ENCODE results near the gene UBE4B.
"Not testable (repeated sequence)": the region's sequence is repeated elsewhere in the genome, so short reads cannot be mapped to it uniquely, and the experiment has no call there.

The UBE4B gene

DNA sequence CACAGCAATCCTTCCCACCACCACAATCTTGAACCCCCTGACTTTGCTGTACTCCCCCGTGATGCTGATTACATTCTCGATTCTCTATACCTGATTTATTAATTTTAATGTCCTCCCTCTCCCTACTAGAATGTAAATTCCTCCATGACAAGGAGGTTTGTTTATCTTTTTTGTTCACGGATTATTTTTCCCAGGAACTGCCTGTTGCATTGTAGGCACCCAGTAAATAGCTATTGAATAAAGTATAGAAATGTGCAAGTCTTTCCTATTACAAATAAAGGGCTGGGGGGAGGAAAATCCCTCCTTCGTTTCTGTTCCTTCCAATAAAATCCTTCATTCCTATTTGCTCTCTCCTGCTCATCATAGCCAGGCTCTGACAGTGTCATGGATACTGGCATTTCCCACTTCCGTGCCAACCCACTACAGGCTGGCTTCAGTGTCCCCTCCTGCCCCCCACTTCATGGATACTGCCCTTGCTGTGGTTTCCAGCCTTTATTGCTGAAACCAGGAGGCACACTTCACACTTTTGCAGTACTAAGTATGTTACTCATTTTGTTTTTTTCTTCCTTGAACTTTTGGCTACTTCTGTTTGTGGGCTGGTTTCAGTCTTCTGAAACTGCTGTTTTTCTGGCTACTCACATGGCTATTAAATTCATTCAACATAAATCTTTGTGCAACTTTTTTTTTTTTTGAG, 185.1 kb downstream of the UBE4B start:
- DNase-seq (ENCODE audit: low read depth, low spot score) = no peak
- no peak overlapping the region for H3K27ac ChIP-seq (ENCODE audit: low read length)
- WGBS (ENCODE audit: insufficient coverage, insufficient read length) = no CpG with 5 or more reads among the region's 5 CpGs
- H3K9me3 ChIP-seq (ENCODE audit: control insufficient read depth, insufficient read depth, low read length) = no peaks in the 10 kb centered on the region
- H3K4me3 ChIP-seq (ENCODE audit: low read length) = no peak overlapping the region
- no peaks in the 10 kb centered on the region for H3K27me3 ChIP-seq (ENCODE audit: control insufficient read depth, insufficient read depth, low read length)
- no peaks in the 10 kb centered on the region for H3K36me3 ChIP-seq (ENCODE audit: control insufficient read depth, insufficient read depth, low read length)
- no peaks in the 10 kb centered on the region for H3K4me1 ChIP-seq (ENCODE audit: control insufficient read depth, insufficient read depth, low read length)

GRCh38 chr1:10220200-10220599, 187.4 kb downstream of the UBE4B start:
- no peak for DNase-seq (ENCODE audit: low read depth, low spot score)
- Histone ChIP-seq H3K4me3 (ENCODE audit: low read length) (no peak overlapping the region), H3K27me3 (ENCODE audit: control insufficient read depth, insufficient read depth, low read length) (no peaks in the 10 kb centered on the region), H3K36me3 (ENCODE audit: control insufficient read depth, insufficient read depth, low read length) (no peaks in the 10 kb centered on the region), H3K4me1 (ENCODE audit: control insufficient read depth, insufficient read depth, low read length) (no peaks in the 10 kb centered on the region), H3K27ac (ENCODE audit: low read length) (no peak overlapping the region), H3K9me3 (ENCODE audit: control insufficient read depth, insufficient read depth, low read length) (no peaks in the 10 kb centered on the region)

GRCh38 chr1:10220657-10221056, 187.9 kb downstream of the UBE4B start:
- no CpG with 5 or more reads among the region's 6 CpGs for WGBS (ENCODE audit: insufficient coverage, insufficient read length)
- not testable (repeated sequence) for H3K9me3 ChIP-seq (ENCODE audit: control insufficient read depth, insufficient read depth, low read length); H3K36me3 ChIP-seq (ENCODE audit: control insufficient read depth, insufficient read depth, low read length); DNase-seq (ENCODE audit: low read depth, low spot score); H3K27me3 ChIP-seq (ENCODE audit: control insufficient read depth, insufficient read depth, low read length); H3K4me3 ChIP-seq (ENCODE audit: low read length); H3K4me1 ChIP-seq (ENCODE audit: control insufficient read depth, insufficient read depth, low read length); H3K27ac ChIP-seq (ENCODE audit: low read length)

DNA sequence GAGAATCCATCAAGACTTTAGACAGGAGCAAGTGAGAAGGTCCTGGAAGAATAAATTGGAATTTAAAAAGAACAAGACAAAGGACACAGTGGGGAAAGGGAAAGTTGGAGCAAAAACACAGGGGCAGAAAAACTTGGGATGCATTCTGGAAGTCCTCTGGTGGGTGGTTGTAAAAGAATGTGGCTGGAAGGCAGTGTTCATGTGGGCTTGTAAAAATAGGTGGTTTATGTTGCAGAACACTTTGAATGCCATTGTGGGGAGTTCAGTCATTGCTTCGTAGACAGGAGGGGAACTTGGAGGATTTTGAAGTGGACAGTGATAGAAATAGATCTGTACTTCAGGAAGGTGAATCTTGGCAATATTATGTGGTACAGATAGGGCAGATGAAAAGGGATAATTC, 192.8 kb downstream of the UBE4B start:
- DNase-seq (ENCODE audit: low read depth, low spot score) = no peak
- no CpG with 5 or more reads among the region's 1 CpG for WGBS (ENCODE audit: insufficient coverage, insufficient read length)
- no peak overlapping the region for H3K4me3 ChIP-seq (ENCODE audit: low read length)
- no peak overlapping the region for H3K27ac ChIP-seq (ENCODE audit: low read length)
- no peaks in the 10 kb centered on the region for H3K4me1 ChIP-seq (ENCODE audit: control insufficient read depth, insufficient read depth, low read length)
- no peaks in the 10 kb centered on the region for H3K9me3 ChIP-seq (ENCODE audit: control insufficient read depth, insufficient read depth, low read length)
- no peaks in the 10 kb centered on the region for H3K36me3 ChIP-seq (ENCODE audit: control insufficient read depth, insufficient read depth, low read length)
- no peaks in the 10 kb centered on the region for H3K27me3 ChIP-seq (ENCODE audit: control insufficient read depth, insufficient read depth, low read length)

- Histone ChIP-seq H3K9me3 (ENCODE audit: control insufficient read depth, insufficient read depth, low read length) (no peaks in the 10 kb centered on the region), H3K36me3 (ENCODE audit: control insufficient read depth, insufficient read depth, low read length) (no peaks in the 10 kb centered on the region), H3K27ac (ENCODE audit: low read length) (no peak overlapping the region), H3K27me3 (ENCODE audit: control insufficient read depth, insufficient read depth, low read length) (no peaks in the 10 kb centered on the region), H3K4me3 (ENCODE audit: low read length) (no peak overlapping the region), H3K4me1 (ENCODE audit: control insufficient read depth, insufficient read depth, low read length) (no peaks in the 10 kb centered on the region)
- DNase-seq (ENCODE audit: low read depth, low spot score) = no peak
- WGBS (ENCODE audit: insufficient coverage, insufficient read length) = no CpG with 5 or more reads among the region's 2 CpGs
Measured at GRCh38 chr1:10228528-10228927, 195.8 kb downstream of the UBE4B start.

- H3K4me3 ChIP-seq (ENCODE audit: low read length) = no peak overlapping the region
- no peak overlapping the region for H3K27ac ChIP-seq (ENCODE audit: low read length)
- no peaks in the 10 kb centered on the region for H3K36me3 ChIP-seq (ENCODE audit: control insufficient read depth, insufficient read depth, low read length)
- DNase-seq (ENCODE audit: low read depth, low spot score) = no peak
- H3K27me3 ChIP-seq (ENCODE audit: control insufficient read depth, insufficient read depth, low read length) = no peaks in the 10 kb centered on the region
- H3K4me1 ChIP-seq (ENCODE audit: control insufficient read depth, insufficient read depth, low read length) = no peaks in the 10 kb centered on the region
- no CpG with 5 or more reads among the region's 5 CpGs for WGBS (ENCODE audit: insufficient coverage, insufficient read length)
- H3K9me3 ChIP-seq (ENCODE audit: control insufficient read depth, insufficient read depth, low read length) = no peaks in the 10 kb centered on the region
Measured at GRCh38 chr1:10229903-10230302, 197.1 kb downstream of the UBE4B start.
